ENCODE data around the gene ZDHHC9. TPM values are rescaled to one million over a fixed set of nuclear protein-coding genes. Genes with fewer than 3 reads are reported as not detected.
A peak's percentile ranks its signal among the peaks of the same experiment; 100 is the strongest.

The ZDHHC9 gene
- total RNA-seq, 1 donor from 2014 or later, result 36.1 TPM

DNA sequence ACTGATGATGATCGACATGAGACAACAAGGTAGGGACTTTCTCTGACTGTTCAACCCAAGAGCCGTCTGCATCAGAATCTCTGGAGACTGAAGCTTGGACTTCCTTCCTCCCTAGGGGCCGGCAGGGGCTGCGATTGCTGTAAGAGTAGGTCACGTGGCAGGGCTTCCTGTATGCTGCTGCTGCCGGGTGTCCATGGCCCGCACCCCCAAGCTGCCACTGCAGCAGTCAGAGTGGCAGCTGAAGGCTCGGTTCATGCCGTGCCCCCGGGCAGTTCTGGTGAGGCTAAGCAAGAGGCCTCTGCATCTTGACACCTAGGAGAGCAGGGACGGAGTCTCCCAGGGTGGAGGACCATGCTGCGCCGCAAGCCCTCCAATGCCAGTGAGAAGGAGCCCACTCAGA, 63.9 kb downstream of the ZDHHC9 start, which contains the start of gene SASH3:
Gene SASH3, plus strand, starts transcription at position 203 of the 400 bp plus-strand sequence. Its CDS starts 149 bp downstream, at position 352.
- Histone ChIP-seq H3K27ac (peak within 1 kb of the TSS; percentile 73), H3K27me3 (ENCODE audit: low read depth) (no peaks in the 10 kb centered on the region), H3K9me3 (no peaks in the 10 kb centered on the region), H3K4me3 (peak within 1 kb of the TSS; percentile 51), H3K36me3 (no peaks in the 10 kb centered on the region), H3K4me1 (no peaks in the 10 kb centered on the region)
- DNase-seq (peak; percentile 82), ATAC-seq (peak; percentile 59 to 75)
- intact Hi-C loops (cut with DNase I), result no loop called here
- TF ChIP-seq, protein P1, sequence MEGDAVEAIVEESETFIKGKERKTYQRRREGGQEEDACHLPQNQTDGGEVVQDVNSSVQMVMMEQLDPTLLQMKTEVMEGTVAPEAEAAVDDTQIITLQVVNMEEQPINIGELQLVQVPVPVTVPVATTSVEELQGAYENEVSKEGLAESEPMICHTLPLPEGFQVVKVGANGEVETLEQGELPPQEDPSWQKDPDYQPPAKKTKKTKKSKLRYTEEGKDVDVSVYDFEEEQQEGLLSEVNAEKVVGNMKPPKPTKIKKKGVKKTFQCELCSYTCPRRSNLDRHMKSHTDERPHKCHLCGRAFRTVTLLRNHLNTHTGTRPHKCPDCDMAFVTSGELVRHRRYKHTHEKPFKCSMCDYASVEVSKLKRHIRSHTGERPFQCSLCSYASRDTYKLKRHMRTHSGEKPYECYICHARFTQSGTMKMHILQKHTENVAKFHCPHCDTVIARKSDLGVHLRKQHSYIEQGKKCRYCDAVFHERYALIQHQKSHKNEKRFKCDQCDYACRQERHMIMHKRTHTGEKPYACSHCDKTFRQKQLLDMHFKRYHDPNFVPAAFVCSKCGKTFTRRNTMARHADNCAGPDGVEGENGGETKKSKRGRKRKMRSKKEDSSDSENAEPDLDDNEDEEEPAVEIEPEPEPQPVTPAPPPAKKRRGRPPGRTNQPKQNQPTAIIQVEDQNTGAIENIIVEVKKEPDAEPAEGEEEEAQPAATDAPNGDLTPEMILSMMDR (IDR thresholded peaks at IDR 0.05), result no peak

- no peak overlapping the region for H3K4me3 ChIP-seq
- intact Hi-C loops (cut with DNase I), result no loop called here
- TF ChIP-seq, protein P1 (IDR thresholded peaks at IDR 0.05), result no peak
Measured at GRCh38 chrX:129779086-129779672, 64.5 kb downstream of the ZDHHC9 start.

GRCh38 chrX:129777218-129778030, 66.3 kb downstream of the ZDHHC9 start:
- Histone ChIP-seq H3K27me3 (ENCODE audit: low read depth) (no peaks in the 10 kb centered on the region), H3K36me3 (no peaks in the 10 kb centered on the region), H3K4me1 (peaks cover 5% of the 10 kb centered on the region), H3K4me3 (peak overlapping the region; percentile 29), H3K27ac (peak overlapping the region; percentile 84), H3K9me3 (no peaks in the 10 kb centered on the region)
- peak; percentile 77 for DNase-seq
- peak; percentile 60 to 64 for ATAC-seq
- intact Hi-C loops (cut with DNase I), result no loop called here
- TF ChIP-seq, protein P1 (IDR thresholded peaks at IDR 0.05), result no peak

More at GRCh38 chrX:129779086-129779672, 64.5 kb downstream of the ZDHHC9 start:
- DNase-seq (no peak), ATAC-seq (no peak)
- Histone ChIP-seq H3K9me3 (no peaks in the 10 kb centered on the region), H3K27me3 (ENCODE audit: low read depth) (no peaks in the 10 kb centered on the region), H3K4me1 (no peaks in the 10 kb centered on the region), H3K27ac (no peak overlapping the region), H3K36me3 (no peaks in the 10 kb centered on the region)

- intact Hi-C loops (cut with DNase I), result no loop called here
- no peak overlapping the region for H3K4me3 ChIP-seq
- no peak for DNase-seq
- peak overlapping the region; percentile 67 for H3K27ac ChIP-seq
- no peak for ATAC-seq
- no peaks in the 10 kb centered on the region for H3K9me3 ChIP-seq
- no peaks in the 10 kb centered on the region for H3K36me3 ChIP-seq
- TF ChIP-seq, protein P1 (IDR thresholded peaks at IDR 0.05), result no peak
- no peaks in the 10 kb centered on the region for H3K27me3 ChIP-seq (ENCODE audit: low read depth)
- H3K4me1 ChIP-seq, result peaks cover 5% of the 10 kb centered on the region
Measured at GRCh38 chrX:129773649-129774458, 69.8 kb downstream of the ZDHHC9 start.

DNA sequence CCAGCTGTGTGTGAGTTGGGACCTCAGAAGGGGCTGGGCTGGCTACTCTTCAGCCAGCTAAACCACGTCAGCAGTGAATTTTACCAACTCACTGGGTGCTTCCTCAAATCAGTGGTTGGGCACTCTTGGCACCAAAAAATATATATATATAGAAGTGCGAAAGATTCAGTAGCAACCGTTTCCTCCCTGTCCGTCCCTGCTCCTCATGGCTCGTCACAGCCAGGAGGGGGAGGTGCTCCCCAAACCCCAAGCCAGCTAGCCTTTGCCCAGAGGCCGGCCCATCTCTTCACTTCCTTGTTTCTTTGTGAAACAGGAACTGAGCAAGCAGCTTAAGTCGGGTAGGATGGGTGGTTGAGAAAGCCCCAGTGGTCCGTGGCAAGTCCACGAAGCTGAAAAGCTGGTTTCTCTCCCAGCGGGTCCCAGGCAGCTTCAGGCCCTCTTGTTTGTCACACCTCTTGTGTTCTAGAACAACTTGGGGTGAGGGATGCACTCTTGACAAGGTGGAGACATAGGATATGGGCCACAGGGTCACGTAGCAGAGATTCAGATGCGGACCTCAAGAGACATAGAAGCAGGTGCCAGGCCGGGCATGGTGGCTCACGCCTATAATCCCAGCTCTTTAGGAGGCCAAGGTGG, 70.8 kb downstream of the ZDHHC9 start:
- Histone ChIP-seq H3K27me3 (ENCODE audit: low read depth) (no peaks in the 10 kb centered on the region), H3K27ac (peak overlapping the region; percentile 67), H3K36me3 (no peaks in the 10 kb centered on the region), H3K4me1 (peaks cover 5% of the 10 kb centered on the region), H3K9me3 (no peaks in the 10 kb centered on the region), H3K4me3 (no peak overlapping the region)
- intact Hi-C loops (cut with DNase I), result no loop called here
- peak; percentile 88 for DNase-seq
- TF ChIP-seq, protein P1 (IDR thresholded peaks at IDR 0.05), result no peak
- ATAC-seq, result peak; percentile 61 to 91

All from lower lobe of right lung (tissue), 2 donors.